Effector CD8-positive, alpha-beta T cell (primary cell): ENCODE data around the gene HAGH.

Source experiments
- DNase-seq: peaks from one replicate; lab custom pipeline; 2025; lab: John Stamatoyannopoulos, UW

The HAGH gene

DNA sequence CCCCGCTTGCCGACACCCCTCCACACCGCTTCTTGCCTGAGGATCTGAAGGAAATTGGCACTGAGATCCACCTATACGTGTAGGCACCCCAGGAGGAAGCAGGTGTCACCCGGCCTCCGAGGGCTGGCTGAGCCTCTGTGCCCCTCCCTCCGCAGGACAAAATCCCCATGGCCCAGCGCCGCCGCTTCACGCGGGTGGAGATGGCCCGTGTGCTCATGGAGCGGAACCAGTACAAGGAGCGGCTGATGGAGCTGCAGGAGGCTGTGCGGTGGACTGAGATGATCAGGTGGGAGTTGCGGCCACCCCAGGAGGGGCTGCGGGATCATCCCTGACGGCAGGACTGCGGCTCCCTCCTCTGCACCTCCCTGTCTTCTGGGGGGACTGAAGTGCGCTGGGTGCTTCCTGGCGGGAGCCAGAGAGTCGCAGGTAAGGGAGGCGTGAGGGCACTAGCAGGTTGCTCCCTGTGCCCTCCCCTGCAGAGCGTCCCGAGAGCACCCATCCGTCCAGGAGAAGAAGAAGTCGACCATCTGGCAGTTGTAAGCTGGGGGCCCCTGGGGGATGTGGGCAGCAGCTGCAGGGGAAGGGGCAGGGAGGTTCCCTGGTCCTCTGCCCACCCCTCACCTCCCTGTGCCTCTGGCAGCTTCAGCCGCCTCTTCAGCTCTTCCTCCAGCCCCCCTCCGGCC, 64.3 kb downstream of the HAGH start:
- no peak for DNase-seq

- no peak for DNase-seq
These were observed 64.9 kb downstream of the HAGH start for GRCh38 chr16:1761751-1762150.

DNA sequence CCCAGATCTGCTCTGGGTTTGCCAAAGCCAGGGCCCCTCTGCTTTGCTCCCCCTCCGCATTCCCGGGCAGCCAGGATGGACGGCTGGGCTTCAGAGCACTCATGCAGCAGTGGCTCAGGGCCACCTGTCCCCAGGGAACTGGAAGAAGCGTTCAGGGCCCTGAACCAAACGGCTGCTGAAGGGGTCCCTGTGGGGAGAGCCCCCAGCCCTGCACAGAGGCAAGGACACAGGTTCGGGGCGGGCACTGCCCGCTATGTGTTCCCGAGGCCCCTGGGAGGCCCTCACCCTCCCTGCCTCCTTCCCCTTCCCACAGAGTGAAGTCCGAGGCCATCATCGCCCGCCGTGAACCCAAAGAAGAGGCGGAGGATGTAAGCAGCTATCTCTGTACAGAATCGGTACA, 65.7 kb downstream of the HAGH start:
- no peak for DNase-seq

GRCh38 chr16:1759511-1759910, 67.1 kb downstream of the HAGH start:
- no peak for DNase-seq

GRCh38 chr16:1758923-1759322, 67.7 kb downstream of the HAGH start:
- no peak for DNase-seq

DNA sequence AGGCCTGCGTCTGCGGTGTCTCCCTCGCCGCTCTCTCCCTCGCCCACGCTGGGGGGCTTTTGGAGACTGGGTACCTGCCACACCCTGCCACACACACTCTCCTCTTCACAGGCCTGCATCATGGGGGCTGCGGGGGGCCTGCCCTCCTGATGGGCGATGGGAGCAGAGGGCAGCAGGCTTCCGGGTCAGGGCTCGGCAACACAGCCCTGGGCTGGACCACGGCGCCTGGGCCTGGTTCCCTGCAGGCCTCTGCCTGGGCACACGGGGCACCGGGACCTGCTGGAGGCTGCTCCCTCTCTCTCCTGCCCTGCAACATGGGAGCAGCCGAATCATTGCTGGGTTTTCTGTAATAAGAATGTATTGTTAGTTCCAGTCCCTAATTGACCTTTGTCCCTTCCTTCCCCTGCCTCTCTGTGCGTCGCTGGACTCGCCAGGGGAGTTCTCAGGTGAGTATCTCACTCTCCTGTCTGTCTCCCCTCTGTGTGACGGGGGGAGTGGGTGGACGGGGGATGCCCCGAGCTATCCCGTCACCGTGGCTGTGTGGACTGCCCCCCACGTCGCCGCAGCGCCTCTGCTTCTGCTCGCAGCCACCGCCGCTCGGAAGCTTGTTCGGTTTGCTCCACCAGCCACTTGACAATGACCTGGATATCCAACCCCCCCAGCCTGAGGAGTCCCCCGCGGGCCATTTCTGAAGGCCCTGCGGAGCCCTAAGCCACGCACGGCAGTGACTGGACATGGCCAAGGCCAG, 68.7 kb downstream of the HAGH start:
- no peak for DNase-seq
